Upper lobe of left lung (tissue), 6 donors: ENCODE measurements around the gene IL12RB2. TPM values are rescaled to one million over a fixed set of nuclear protein-coding genes. Genes with fewer than 3 reads are reported as not detected.

Source experiments
- ATAC-seq, 2 donors: fragments of 200-7000 bp; cut with Tn5 transposase; one replicate each; pipeline ENCODE4 v1.9.1; 2022; ENCODE audit warnings: mild to moderate bottlenecking in 2 of 2, moderate library complexity in 2 of 2; ENCODE audit not compliant: low FRiP score in 2 of 2
- DNase-seq, 2 donors: peaks; one replicate each; pipeline ENCODE4 v3.0.0-alpha.2; 2019 to 2020
- H3K27ac ChIP-seq, 4 donors: fragments of 200-600 bp; sonication (generic); one replicate each; pipeline ENCODE4 v1.5.1; 2016 to 2019
- H3K27me3 ChIP-seq, 4 donors: fragments of 200-600 bp; sonication (generic); one replicate each; pipeline ENCODE4 v1.5.1; 2017 to 2019
- H3K36me3 ChIP-seq, 4 donors: fragments of 200-600 bp; sonication (generic); one replicate each; pipeline ENCODE4 v1.5.1; 2016 to 2019
- H3K4me1 ChIP-seq, 4 donors: fragments of 200-600 bp; sonication (generic); one replicate each; pipeline ENCODE4 v1.5.1; 2018 to 2019
- H3K4me3 ChIP-seq, 4 donors: fragments of 200-600 bp; sonication (generic); one replicate each; pipeline ENCODE4 v1.5.1; 2017 to 2019; ENCODE audit warnings: mild to moderate bottlenecking in 2 of 4, moderate library complexity in 1 of 4
- H3K9me3 ChIP-seq, 4 donors: fragments of 200-600 bp; sonication (generic); one replicate each; pipeline ENCODE4 v1.5.1; 2018 to 2019
- EP300 ChIP-seq, 4 donors: sonication (generic); formaldehyde crosslinking; IDR thresholded peaks; one replicate each; pipeline ENCODE4 v1.5.1; 2017; ENCODE audit warnings: antibody characterized with exemption in 4 of 4, control low read depth in 2 of 4
- POLR2A ChIP-seq, 4 donors: fragments of 450-650 bp; IDR thresholded peaks; one replicate each; pipeline ENCODE4 v1.5.1; 2016 to 2017; ENCODE audit warnings: antibody characterized with exemption in 4 of 4, mild to moderate bottlenecking in 2 of 4
- POLR2AphosphoS5 ChIP-seq, 2 donors: sonication (generic); formaldehyde crosslinking; IDR thresholded peaks; one replicate each; pipeline ENCODE4 v1.5.1; 2017; ENCODE audit warnings: antibody characterized with exemption in 2 of 2
- WGBS, 2 donors: methylation state at CpG; one replicate each; pipeline ENCODE4 v1.1.5; 2017 to 2018; 5-methylcytosine and 5-hydroxymethylcytosine counted together
- total RNA-seq, 6 donors: library from RNA; depleted of rRNA in 4 of 6; stranded (reverse); fragments of >200 nt in 4 of 6; gene quantifications; one replicate each; pipeline versions ENCODE4 v1.1.0 to v1.2.1, GENCODE V29; 2016 to 2021
- TF ChIP-seq, protein P1 (sequence below), 6 experiments: fragments of 450-650 bp in 4 of 6; fragments of 200-600 bp in 2 of 6; sonication (generic) in 2 of 6; IDR thresholded peaks; one replicate each; pipeline ENCODE4 v1.5.1; 2016 to 2019; ENCODE audit warnings: antibody characterized with exemption in 6 of 6
- donor health status: DM: no; HTN: no; CAD: no; lungs with moderate emphysema.
- donor health status: DM: no; HTN: yes; CAD: no; lungs with severe emphysema.

The IL12RB2 gene
- total RNA-seq, 6 donors from 2014 or later, result 0.33 to 1.6 (median 0.74) TPM; not detected in 1

DNA sequence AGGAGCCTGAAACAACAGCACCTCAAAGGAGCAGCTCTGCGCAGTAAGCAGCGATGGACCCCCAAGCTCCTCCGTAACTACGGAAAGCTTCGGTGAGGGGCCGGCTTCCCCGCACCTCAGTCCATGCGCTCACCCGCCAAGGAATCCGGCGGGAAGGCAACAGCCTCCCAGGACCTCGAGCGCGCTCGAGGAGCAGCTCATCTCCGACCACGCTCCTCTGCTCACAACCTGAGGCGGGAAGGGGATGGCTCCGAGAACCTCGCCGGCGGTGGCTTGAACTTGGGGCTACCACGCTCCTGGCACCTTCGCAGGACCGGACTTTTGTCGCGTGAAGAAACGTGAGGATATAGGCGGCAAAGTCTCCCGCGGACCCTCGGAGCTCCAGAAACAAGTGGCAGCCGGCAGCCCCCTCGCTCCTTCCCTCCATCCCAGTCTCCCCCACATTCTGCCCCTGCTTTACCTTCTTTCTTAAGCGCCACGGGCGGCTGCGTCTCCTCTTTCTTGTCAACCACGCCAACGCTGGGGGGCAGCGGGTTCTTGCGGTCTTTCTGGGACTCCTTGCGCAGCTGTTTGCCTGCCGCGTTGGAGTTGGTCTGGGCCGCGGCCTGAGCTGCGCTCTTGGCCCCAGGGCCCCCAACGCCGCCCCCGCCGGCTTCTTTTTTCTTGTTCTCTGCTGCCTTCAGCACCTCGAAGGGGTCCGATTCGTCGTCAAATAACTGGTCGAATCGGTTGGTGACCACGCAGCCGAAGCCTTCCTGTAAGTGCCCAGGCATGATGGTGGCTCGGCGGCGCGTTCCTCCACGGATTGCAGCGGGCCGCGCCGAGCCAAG is 122.1 kb downstream of the IL12RB2 start:
- peak overlapping the region; percentile 37 to 85 (median 76) for H3K4me3 ChIP-seq
- H3K27ac ChIP-seq, result peak overlapping the region; percentile 90 to 92 (median 91)
- DNase-seq (peak; percentile 24 to 80), ATAC-seq (peak; percentile 34 to 65)
- H3K27me3 ChIP-seq, result no peaks in the 10 kb centered on the region
- H3K9me3 ChIP-seq, result no peaks in the 10 kb centered on the region
- H3K36me3 ChIP-seq, result peaks cover 5 to 14% (median 11%) of the 10 kb centered on the region in 4 donors
- 0% methylated on average over 37 to 68 of the region's 69 CpGs for WGBS, 2 donors
- peaks cover 23 to 43% (median 24%) of the 10 kb centered on the region in 4 donors for H3K4me1 ChIP-seq
- TF ChIP-seq EP300 (IDR thresholded peaks at IDR 0.05), result no peak
- peak in 1 of 4 donors; percentile 39 for TF ChIP-seq POLR2A (IDR thresholded peaks at IDR 0.05)
- TF ChIP-seq, protein P1, sequence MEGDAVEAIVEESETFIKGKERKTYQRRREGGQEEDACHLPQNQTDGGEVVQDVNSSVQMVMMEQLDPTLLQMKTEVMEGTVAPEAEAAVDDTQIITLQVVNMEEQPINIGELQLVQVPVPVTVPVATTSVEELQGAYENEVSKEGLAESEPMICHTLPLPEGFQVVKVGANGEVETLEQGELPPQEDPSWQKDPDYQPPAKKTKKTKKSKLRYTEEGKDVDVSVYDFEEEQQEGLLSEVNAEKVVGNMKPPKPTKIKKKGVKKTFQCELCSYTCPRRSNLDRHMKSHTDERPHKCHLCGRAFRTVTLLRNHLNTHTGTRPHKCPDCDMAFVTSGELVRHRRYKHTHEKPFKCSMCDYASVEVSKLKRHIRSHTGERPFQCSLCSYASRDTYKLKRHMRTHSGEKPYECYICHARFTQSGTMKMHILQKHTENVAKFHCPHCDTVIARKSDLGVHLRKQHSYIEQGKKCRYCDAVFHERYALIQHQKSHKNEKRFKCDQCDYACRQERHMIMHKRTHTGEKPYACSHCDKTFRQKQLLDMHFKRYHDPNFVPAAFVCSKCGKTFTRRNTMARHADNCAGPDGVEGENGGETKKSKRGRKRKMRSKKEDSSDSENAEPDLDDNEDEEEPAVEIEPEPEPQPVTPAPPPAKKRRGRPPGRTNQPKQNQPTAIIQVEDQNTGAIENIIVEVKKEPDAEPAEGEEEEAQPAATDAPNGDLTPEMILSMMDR (IDR thresholded peaks at IDR 0.05), result peak in 1 of 6 experiments; percentile 13
- no peak for TF ChIP-seq POLR2AphosphoS5 (IDR thresholded peaks at IDR 0.05)

DNA sequence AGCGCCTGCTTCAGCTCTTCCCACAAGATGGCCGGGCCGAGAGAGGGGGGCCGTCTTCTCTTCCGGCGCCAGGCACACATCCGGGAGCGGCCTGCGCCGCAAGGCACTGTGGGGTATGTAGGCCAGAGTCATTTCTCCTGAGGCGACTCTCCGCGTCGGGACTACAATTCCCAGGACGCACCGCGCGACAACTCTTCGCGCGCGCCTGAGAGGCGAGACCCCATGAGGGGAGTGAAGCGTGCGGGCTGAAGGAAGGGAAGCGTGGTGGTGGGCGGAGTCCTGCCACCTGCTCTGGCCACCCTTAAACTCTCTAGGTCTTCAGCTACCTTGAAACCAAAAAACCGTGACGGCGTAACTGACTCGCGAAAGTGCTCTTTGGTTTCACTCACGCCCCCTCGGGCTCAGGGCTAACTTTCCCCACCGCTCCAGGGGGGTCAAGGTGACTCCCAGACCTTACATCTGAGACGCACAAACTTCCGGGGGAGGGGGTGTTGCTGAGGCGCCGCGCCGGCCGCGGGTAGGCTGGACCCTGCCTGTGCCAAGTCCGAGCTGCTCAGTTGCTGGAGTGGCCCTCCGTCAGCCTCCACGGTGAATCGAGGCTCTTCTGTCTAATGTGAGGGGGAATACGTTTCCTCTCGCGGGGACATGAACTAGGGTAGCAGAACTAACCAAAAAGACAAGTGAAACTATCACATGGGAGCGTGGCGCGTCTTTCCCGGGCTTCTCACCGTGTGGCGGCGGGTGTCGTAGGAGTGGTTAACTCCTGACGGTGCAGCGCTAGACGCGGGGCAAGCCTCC is 122.9 kb downstream of the IL12RB2 start, which contains the start of gene SERBP1:
Gene SERBP1, minus strand, starts transcription at position 45 of the 798 bp plus-strand sequence. CDS start 102 bp downstream, outside the sequence.
- DNase-seq (peak; percentile 96 to 97), ATAC-seq (peak; percentile 98 to 99)
- 0 to 1% methylated on average over 22 to 44 of the region's 62 CpGs for WGBS, 2 donors
- H3K27ac ChIP-seq, result peak within 1 kb of the TSS; percentile 90 to 92 (median 91)
- no peaks in the 10 kb centered on the region for H3K9me3 ChIP-seq
- H3K36me3 ChIP-seq, result peaks cover under 1 to 6% (median 4%) of the 10 kb centered on the region in 4 donors
- H3K4me1 ChIP-seq, result peaks cover 23 to 40% (median 24%) of the 10 kb centered on the region in 4 donors
- peak within 1 kb of the TSS; percentile 56 to 85 (median 76) for H3K4me3 ChIP-seq
- TF ChIP-seq POLR2AphosphoS5 (IDR thresholded peaks at IDR 0.05) (peak; percentile 78 to 92), POLR2A (IDR thresholded peaks at IDR 0.05) (peak in 2 of 4 donors; percentile 16 to 78), EP300 (IDR thresholded peaks at IDR 0.05) (peak in 1 of 4 donors; percentile 15)
- TF ChIP-seq, protein P1 (IDR thresholded peaks at IDR 0.05), result peak in 1 of 6 experiments; percentile 14
- H3K27me3 ChIP-seq, result no peaks in the 10 kb centered on the region

DNA sequence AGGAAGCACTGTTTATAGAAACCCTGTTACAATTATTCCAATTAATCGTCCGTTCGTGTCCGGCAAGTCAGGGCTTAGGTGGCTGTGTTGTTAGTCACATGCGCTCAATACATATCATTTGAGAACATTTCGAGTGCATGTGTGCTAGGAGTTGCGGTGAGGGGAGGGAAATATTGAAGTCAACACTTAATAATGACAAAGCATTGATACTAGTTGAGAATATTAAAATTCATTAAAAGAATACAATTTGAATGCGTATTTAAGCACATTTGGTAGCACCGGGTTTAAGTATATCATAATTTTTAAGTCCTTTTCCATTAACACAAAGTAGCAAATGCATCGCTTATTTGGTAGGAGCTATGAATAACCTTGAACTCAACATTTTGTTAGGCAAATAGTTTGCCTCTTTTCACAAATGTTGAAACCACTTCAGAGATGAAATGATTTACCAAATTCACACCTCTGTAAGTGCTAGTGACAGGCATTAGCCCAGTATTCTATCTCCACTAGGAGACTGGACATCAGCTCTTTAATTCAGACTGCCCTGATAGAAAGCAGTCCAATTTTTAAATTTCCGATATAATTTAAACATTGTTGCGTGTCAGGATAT is 123.6 kb downstream of the IL12RB2 start:
- no peaks in the 10 kb centered on the region for H3K36me3 ChIP-seq
- DNase-seq (no peak), ATAC-seq (no peak)
- TF ChIP-seq, protein P1 (IDR thresholded peaks at IDR 0.05), result no peak
- peak in 1 of 4 donors; percentile 10 for TF ChIP-seq EP300 (IDR thresholded peaks at IDR 0.05)
- peaks cover 19 to 35% (median 23%) of the 10 kb centered on the region in 4 donors for H3K4me1 ChIP-seq
- H3K4me3 ChIP-seq, result peak overlapping the region; percentile 56 to 85 (median 76)
- no peaks in the 10 kb centered on the region for H3K9me3 ChIP-seq
- H3K27ac ChIP-seq, result peak overlapping the region; percentile 90 to 92 (median 91)
- H3K27me3 ChIP-seq, result no peaks in the 10 kb centered on the region
- WGBS, 2 donors, result 19 to 21% methylated on average over 12 of the region's 12 CpGs

DNA sequence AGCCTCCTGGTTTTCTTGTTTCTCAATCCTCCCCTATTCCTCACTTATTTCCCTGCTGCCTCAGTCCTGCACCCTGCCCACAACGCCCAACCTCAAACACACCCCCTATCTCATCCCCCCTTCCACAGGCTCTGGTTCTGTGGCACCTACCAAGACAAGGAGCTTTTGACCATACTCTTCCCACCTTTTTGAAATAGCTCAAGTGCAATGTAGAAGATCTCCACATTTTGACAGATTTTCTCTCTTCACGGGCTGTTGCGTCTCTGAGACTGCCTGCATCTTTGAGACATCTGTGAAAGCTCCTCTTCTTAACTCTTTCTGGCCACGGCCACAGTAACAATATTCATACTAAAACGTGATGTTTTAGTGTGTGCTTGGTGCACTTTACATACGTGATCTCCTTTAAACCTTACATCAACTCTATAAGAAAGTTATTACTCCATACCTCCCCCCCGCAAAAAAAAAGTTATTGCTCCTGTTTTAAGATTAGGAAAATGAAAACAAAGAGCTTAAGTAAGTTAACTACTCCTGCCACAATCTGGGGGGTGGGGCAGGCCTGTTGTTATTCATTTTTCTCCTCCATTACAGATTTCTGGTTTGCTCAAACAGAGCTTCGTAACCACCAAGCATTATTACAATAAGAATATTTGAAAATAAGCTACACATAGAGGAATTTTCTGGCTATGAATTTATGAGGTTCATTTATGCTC is 124.4 kb downstream of the IL12RB2 start:
- no peak overlapping the region for H3K27ac ChIP-seq
- H3K4me1 ChIP-seq, result peaks cover 11 to 28% (median 18%) of the 10 kb centered on the region in 4 donors
- 75 to 82% methylated on average over 8 of the region's 8 CpGs for WGBS, 2 donors
- ATAC-seq, result no peak
- H3K4me3 ChIP-seq, result peak overlapping the region in 1 of 4 donors; percentile 75
- H3K36me3 ChIP-seq, result no peaks in the 10 kb centered on the region
- no peak for TF ChIP-seq EP300 (IDR thresholded peaks at IDR 0.05)
- TF ChIP-seq POLR2A (IDR thresholded peaks at IDR 0.05), result no peak
- TF ChIP-seq POLR2AphosphoS5 (IDR thresholded peaks at IDR 0.05), result no peak
- TF ChIP-seq, protein P1 (IDR thresholded peaks at IDR 0.05), result no peak
- no peaks in the 10 kb centered on the region for H3K27me3 ChIP-seq
- DNase-seq, result no peak
- no peaks in the 10 kb centered on the region for H3K9me3 ChIP-seq
